Tibial artery (tissue), 4 donors: ENCODE results near the gene STAM.

Source experiments
- DNase-seq, 2 donors: peaks; one replicate each; pipeline ENCODE4 v3.0.0-alpha.2; 2019
- H3K27ac ChIP-seq, 2 donors: fragments of 200-600 bp; sonication (generic) in 1 of 2; 1 replicate in 1 of 2; 2 replicates in 1 of 2; pipeline ENCODE4 v1.5.1; 2018 to 2019; ENCODE audit warnings: mild to moderate bottlenecking in 1 of 2
- H3K27me3 ChIP-seq, 2 donors: fragments of 200-600 bp; sonication (generic) in 1 of 2; one replicate each; pipeline versions ENCODE4 v1.5.1 to v1.6.0; 2016 to 2019
- H3K36me3 ChIP-seq, 3 donors: fragments of 200-600 bp; sonication (generic) in 2 of 3; one replicate each; pipeline ENCODE4 v1.5.1; 2016 to 2019; ENCODE audit warnings: mild to moderate bottlenecking in 2 of 3
- H3K4me1 ChIP-seq, 4 donors: fragments of 200-600 bp; sonication (generic) in 2 of 4; 1 replicate in 3 of 4; 2 replicates in 1 of 4; pipeline ENCODE4 v1.5.1; 2016 to 2019
- H3K4me3 ChIP-seq, 2 donors: fragments of 200-600 bp; sonication (generic) in 1 of 2; 1 replicate in 1 of 2; 2 replicates in 1 of 2; pipeline ENCODE4 v1.5.1; 2018 to 2019; ENCODE audit warnings: mild to moderate bottlenecking in 2 of 2
- H3K9me3 ChIP-seq, 3 donors: fragments of 200-600 bp; sonication (generic) in 1 of 3; one replicate each; pipeline ENCODE4 v1.5.1; 2016 to 2019
- intact Hi-C: fragments of 100-400 bp; cut with DNase I; formaldehyde crosslinking; loops from one replicate; pipeline ENCODE4 v1.15.0; 2023; ENCODE audit warnings: low total_unique reads
- TF ChIP-seq, protein P1 (sequence below), 2 experiments: fragments of 200-600 bp in 1 of 2; fragments of 450-650 bp in 1 of 2; IDR thresholded peaks; one replicate each; pipeline ENCODE4 v1.5.1; 2017 to 2019; ENCODE audit warnings: antibody characterized with exemption in 2 of 2, mild to moderate bottlenecking in 1 of 2, moderate library complexity in 1 of 2

The STAM gene

GRCh38 chr10:17643755-17644484, at the start of gene STAM:
STAM (plus strand) TSS chr10:17644151; CDS start chr10:17644340, 189 bp downstream.
- Histone ChIP-seq H3K27ac (peak within 1 kb of the TSS; percentile 94), H3K9me3 (no peaks in the 10 kb centered on the region), H3K36me3 (no peaks in the 10 kb centered on the region), H3K27me3 (no peaks in the 10 kb centered on the region), H3K4me3 (peak within 1 kb of the TSS; percentile 84 to 89), H3K4me1 (peaks cover 0 to 41% (median 27%) of the 10 kb centered on the region in 4 donors)
- intact Hi-C loops, result no loop called here
- TF ChIP-seq, protein P1, sequence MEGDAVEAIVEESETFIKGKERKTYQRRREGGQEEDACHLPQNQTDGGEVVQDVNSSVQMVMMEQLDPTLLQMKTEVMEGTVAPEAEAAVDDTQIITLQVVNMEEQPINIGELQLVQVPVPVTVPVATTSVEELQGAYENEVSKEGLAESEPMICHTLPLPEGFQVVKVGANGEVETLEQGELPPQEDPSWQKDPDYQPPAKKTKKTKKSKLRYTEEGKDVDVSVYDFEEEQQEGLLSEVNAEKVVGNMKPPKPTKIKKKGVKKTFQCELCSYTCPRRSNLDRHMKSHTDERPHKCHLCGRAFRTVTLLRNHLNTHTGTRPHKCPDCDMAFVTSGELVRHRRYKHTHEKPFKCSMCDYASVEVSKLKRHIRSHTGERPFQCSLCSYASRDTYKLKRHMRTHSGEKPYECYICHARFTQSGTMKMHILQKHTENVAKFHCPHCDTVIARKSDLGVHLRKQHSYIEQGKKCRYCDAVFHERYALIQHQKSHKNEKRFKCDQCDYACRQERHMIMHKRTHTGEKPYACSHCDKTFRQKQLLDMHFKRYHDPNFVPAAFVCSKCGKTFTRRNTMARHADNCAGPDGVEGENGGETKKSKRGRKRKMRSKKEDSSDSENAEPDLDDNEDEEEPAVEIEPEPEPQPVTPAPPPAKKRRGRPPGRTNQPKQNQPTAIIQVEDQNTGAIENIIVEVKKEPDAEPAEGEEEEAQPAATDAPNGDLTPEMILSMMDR (IDR thresholded peaks at IDR 0.05), result no peak
- peak; percentile 89 to 93 for DNase-seq

- H3K9me3 ChIP-seq, result no peaks in the 10 kb centered on the region
- DNase-seq, result no peak
- TF ChIP-seq, protein P1 (IDR thresholded peaks at IDR 0.05), result no peak
- peaks cover 30 to 50% (median 40%) of the 10 kb centered on the region in 3 donors for H3K36me3 ChIP-seq
- H3K27ac ChIP-seq, result no peak overlapping the region
- no peaks in the 10 kb centered on the region for H3K4me1 ChIP-seq
- no peaks in the 10 kb centered on the region for H3K27me3 ChIP-seq
- intact Hi-C loops, result no loop called here
- H3K4me3 ChIP-seq, result no peak overlapping the region
These were observed 46.6 kb upstream of the STAM start for GRCh38 chr10:17597386-17597785.

GRCh38 chr10:17599089-17599488, 44.9 kb upstream of the STAM start:
- intact Hi-C loops, result no loop called here
- no peaks in the 10 kb centered on the region for H3K9me3 ChIP-seq
- no peaks in the 10 kb centered on the region for H3K27me3 ChIP-seq
- no peak for DNase-seq
- H3K36me3 ChIP-seq, result peaks cover 22 to 37% (median 32%) of the 10 kb centered on the region in 3 donors
- no peaks in the 10 kb centered on the region for H3K4me1 ChIP-seq
- TF ChIP-seq, protein P1 (IDR thresholded peaks at IDR 0.05), result no peak
- no peak overlapping the region for H3K4me3 ChIP-seq
- H3K27ac ChIP-seq, result no peak overlapping the region

GRCh38 chr10:17605936-17606335, 38.0 kb upstream of the STAM start:
- no peak overlapping the region for H3K27ac ChIP-seq
- no peak for DNase-seq
- TF ChIP-seq, protein P1 (IDR thresholded peaks at IDR 0.05), result no peak
- H3K4me3 ChIP-seq, result no peak overlapping the region
- no peaks in the 10 kb centered on the region for H3K9me3 ChIP-seq
- no peaks in the 10 kb centered on the region for H3K27me3 ChIP-seq
- H3K4me1 ChIP-seq, result peaks cover 0 to 18% (median 0%) of the 10 kb centered on the region in 4 donors
- H3K36me3 ChIP-seq, result peaks cover 10 to 15% (median 12%) of the 10 kb centered on the region in 3 donors
- intact Hi-C loops, result loop anchor here (2.0 to 5.0 kb wide), 2 partner anchors 137 to 496 kb away; no protein-coding TSS in a partner anchor

DNA sequence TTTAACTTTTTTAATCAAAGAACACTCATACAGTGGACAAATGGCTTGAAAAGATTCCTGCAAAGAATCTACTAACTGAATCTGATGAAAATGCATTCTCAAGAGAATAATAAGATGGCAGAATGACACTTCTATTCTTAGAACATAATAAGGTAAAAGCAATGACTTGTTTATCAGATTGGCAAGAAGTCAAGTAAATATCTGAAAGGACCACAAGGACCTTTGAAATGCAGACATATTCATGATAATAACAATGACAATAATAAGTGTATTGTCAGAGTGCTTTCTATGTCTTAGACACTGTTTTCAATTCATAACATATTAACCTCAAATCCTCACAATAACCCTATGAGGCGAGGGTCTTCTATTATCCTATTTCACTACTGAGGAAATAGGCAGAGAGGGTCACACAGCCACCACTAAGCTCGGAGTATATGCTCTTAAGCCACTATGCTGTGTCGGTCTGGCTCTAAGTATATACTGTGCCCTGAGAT, 37.4 kb upstream of the STAM start:
- Histone ChIP-seq H3K27me3 (no peaks in the 10 kb centered on the region), H3K27ac (no peak overlapping the region), H3K9me3 (no peaks in the 10 kb centered on the region), H3K4me3 (no peak overlapping the region), H3K4me1 (peaks cover 0 to 18% (median 0%) of the 10 kb centered on the region in 4 donors), H3K36me3 (peaks cover 8 to 10% (median 8%) of the 10 kb centered on the region in 3 donors)
- TF ChIP-seq, protein P1 (IDR thresholded peaks at IDR 0.05), result no peak
- intact Hi-C loops, result loop anchor here (2.0 to 5.0 kb wide), 2 partner anchors 136 to 496 kb away; no protein-coding TSS in a partner anchor
- DNase-seq, result no peak
